IPS-18c (cell line): Measurements from ENCODE around the gene ALOX15.
"Not testable (repeated sequence)": the region's sequence is repeated elsewhere in the genome, so short reads cannot be mapped to it uniquely, and the experiment has no call there.

Experiments used
- H3K4me3 ChIP-seq: 2 replicates; pipeline ENCODE4 v1.7.0; 2013; ENCODE audit warnings: low read depth, mild to moderate bottlenecking, low read length, moderate library complexity; ENCODE audit not compliant: insufficient read depth
- H3K9me3 ChIP-seq: one replicate; pipeline ENCODE4 v1.6.1; 2013; ENCODE audit warnings: mild to moderate bottlenecking, low read length, moderate library complexity; ENCODE audit not compliant: control insufficient read depth, insufficient read depth

The ALOX15 gene

GRCh38 chr17:4631431-4631830, 10.0 kb downstream of the ALOX15 start:
- H3K4me3 ChIP-seq: no peak overlapping the region

GRCh38 chr17:4626734-4627256, 14.7 kb downstream of the ALOX15 start:
- Histone ChIP-seq H3K4me3 (no peak overlapping the region), H3K9me3 (no peaks in the 10 kb centered on the region)

More at GRCh38 chr17:4631431-4631830, 10.0 kb downstream of the ALOX15 start:
- H3K9me3 ChIP-seq: no peaks in the 10 kb centered on the region

GRCh38 chr17:4625181-4625617, 16.3 kb downstream of the ALOX15 start:
- no peaks in the 10 kb centered on the region for H3K9me3 ChIP-seq
- H3K4me3 ChIP-seq: no peak overlapping the region

GRCh38 chr17:4624451-4624911, 17.0 kb downstream of the ALOX15 start:
- H3K4me3 ChIP-seq, H3K9me3 ChIP-seq: not testable (repeated sequence)

- H3K9me3 ChIP-seq: no peaks in the 10 kb centered on the region
- H3K4me3 ChIP-seq: no peak overlapping the region
Observed at GRCh38 chr17:4623249-4623648, 18.2 kb downstream of the ALOX15 start.

GRCh38 chr17:4622375-4622774, 19.1 kb downstream of the ALOX15 start:
- Histone ChIP-seq H3K9me3 (no peaks in the 10 kb centered on the region), H3K4me3 (no peak overlapping the region)

GRCh38 chr17:4620531-4621101, 20.9 kb downstream of the ALOX15 start:
- Histone ChIP-seq H3K4me3 (no peak overlapping the region), H3K9me3 (no peaks in the 10 kb centered on the region)

GRCh38 chr17:4617590-4618351, 23.7 kb downstream of the ALOX15 start:
- H3K4me3 ChIP-seq: no peak overlapping the region
- H3K9me3 ChIP-seq: no peaks in the 10 kb centered on the region

GRCh38 chr17:4617090-4617489, 24.4 kb downstream of the ALOX15 start:
- H3K9me3 ChIP-seq: no peaks in the 10 kb centered on the region
- no peak overlapping the region for H3K4me3 ChIP-seq

GRCh38 chr17:4616476-4616875, 25.0 kb downstream of the ALOX15 start:
- no peaks in the 10 kb centered on the region for H3K9me3 ChIP-seq
- no peak overlapping the region for H3K4me3 ChIP-seq

- Histone ChIP-seq H3K4me3 (no peak overlapping the region), H3K9me3 (no peaks in the 10 kb centered on the region)
Observed at GRCh38 chr17:4610656-4611055, 30.8 kb downstream of the ALOX15 start.

- no peaks in the 10 kb centered on the region for H3K9me3 ChIP-seq
Observed at GRCh38 chr17:4610162-4610561, 31.3 kb downstream of the ALOX15 start.

GRCh38 chr17:4609761-4610160, 31.7 kb downstream of the ALOX15 start:
- no peaks in the 10 kb centered on the region for H3K9me3 ChIP-seq
- no peak overlapping the region for H3K4me3 ChIP-seq

More at GRCh38 chr17:4610162-4610561, 31.3 kb downstream of the ALOX15 start:
- H3K4me3 ChIP-seq: no peak overlapping the region

- Histone ChIP-seq H3K4me3 (no peak overlapping the region), H3K9me3 (no peaks in the 10 kb centered on the region)
Observed at GRCh38 chr17:4607773-4608187, 33.7 kb downstream of the ALOX15 start.

GRCh38 chr17:4607261-4607741, 34.2 kb downstream of the ALOX15 start:
- Histone ChIP-seq H3K9me3 (no peaks in the 10 kb centered on the region), H3K4me3 (no peak overlapping the region; the same call in 1 of the 2 replicates)

- Histone ChIP-seq H3K9me3 (no peaks in the 10 kb centered on the region), H3K4me3 (no peak overlapping the region)
Observed at GRCh38 chr17:4605826-4606225, 35.7 kb downstream of the ALOX15 start.

GRCh38 chr17:4604736-4605135, 36.7 kb downstream of the ALOX15 start:
- H3K9me3 ChIP-seq, H3K4me3 ChIP-seq: not testable (repeated sequence)

GRCh38 chr17:4604111-4604644, 37.3 kb downstream of the ALOX15 start:
- H3K4me3 ChIP-seq: no peak overlapping the region
- H3K9me3 ChIP-seq: no peaks in the 10 kb centered on the region
